Esophagus muscularis mucosa (tissue), 4 donors: Measurements from ENCODE around the gene PTH2R.

Experiments
- EP300 ChIP-seq: sonication (generic); formaldehyde crosslinking; IDR thresholded peaks from one replicate; pipeline ENCODE4 v1.6.1; 2017; ENCODE audit warnings: antibody characterized with exemption
- POLR2A ChIP-seq: fragments of 450-650 bp; IDR thresholded peaks from one replicate; pipeline ENCODE4 v1.6.1; 2017; ENCODE audit warnings: antibody characterized with exemption, moderate library complexity, mild to moderate bottlenecking, low read depth
- POLR2AphosphoS5 ChIP-seq, 2 donors: sonication (generic); formaldehyde crosslinking; IDR thresholded peaks; one replicate each; pipeline ENCODE4 v1.6.1; 2017; ENCODE audit warnings: antibody characterized with exemption in 2 of 2
- TF ChIP-seq, protein P1 (sequence below), 3 experiments: fragments of 200-600 bp in 2 of 3; fragments of 450-650 bp in 1 of 3; sonication (generic) in 2 of 3; IDR thresholded peaks; one replicate each; pipeline ENCODE4 v1.5.1; 2017 to 2019; ENCODE audit warnings: antibody characterized with exemption in 3 of 3, mild to moderate bottlenecking in 2 of 3, moderate library complexity in 1 of 3

DNA sequence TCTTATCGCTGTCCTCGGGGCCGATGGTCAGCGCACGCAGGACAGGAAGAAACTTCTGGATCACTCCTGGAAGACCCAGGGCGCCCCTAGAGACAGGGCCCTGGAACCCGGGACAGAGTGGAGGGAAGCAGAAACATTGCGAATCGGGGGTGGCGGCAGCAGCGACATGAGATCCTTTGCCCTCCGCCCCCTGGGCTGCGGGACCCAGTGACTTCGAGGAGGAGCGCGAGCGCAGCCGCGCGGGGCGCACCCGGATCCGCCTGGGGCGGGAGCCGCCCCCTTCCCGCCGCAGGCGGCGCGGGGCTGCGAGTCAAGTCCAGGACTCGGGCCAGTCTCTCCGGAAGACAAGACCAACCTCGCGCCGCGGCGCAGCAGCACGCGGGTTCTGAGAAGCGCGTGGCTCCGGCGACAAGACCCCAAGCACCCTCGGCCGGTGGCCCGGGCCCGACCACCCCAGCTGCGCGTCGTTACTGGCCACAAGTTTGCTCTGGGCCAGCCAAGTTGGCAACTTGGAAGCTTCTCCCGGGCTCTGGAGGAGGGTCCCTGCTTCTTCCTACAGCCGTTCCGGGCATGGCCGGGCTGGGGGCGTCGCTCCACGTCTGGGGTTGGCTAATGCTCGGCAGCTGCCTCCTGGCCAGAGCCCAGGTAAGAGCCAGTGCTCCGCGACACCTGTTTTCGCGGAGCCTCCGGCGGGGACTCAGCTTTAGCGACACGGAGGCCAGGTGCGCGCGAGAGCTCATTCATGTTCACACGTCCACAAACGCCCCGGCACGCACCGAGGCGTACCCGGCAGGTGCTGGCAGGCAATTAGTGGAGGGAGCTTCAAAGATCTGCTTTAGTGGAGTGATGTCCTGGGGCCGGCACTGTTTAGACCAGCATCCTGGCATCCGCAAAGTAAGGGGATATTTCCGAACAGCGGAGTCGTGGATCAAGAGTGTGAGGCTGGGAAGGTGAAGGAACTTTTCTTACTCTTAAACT is at the start of gene PTH2R:
- TF ChIP-seq, protein P1, sequence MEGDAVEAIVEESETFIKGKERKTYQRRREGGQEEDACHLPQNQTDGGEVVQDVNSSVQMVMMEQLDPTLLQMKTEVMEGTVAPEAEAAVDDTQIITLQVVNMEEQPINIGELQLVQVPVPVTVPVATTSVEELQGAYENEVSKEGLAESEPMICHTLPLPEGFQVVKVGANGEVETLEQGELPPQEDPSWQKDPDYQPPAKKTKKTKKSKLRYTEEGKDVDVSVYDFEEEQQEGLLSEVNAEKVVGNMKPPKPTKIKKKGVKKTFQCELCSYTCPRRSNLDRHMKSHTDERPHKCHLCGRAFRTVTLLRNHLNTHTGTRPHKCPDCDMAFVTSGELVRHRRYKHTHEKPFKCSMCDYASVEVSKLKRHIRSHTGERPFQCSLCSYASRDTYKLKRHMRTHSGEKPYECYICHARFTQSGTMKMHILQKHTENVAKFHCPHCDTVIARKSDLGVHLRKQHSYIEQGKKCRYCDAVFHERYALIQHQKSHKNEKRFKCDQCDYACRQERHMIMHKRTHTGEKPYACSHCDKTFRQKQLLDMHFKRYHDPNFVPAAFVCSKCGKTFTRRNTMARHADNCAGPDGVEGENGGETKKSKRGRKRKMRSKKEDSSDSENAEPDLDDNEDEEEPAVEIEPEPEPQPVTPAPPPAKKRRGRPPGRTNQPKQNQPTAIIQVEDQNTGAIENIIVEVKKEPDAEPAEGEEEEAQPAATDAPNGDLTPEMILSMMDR (IDR thresholded peaks at IDR 0.05) = no peak
- TF ChIP-seq EP300 = no peak
- TF ChIP-seq POLR2A = no peak
- TF ChIP-seq POLR2AphosphoS5 (IDR thresholded peaks at IDR 0.05) = no peak
